HUES6 (cell line): ENCODE measurements around the gene NR3C1.

Experiments used
- H3K27ac ChIP-seq: 2 replicates; pipeline ENCODE4 v1.7.0; 2013; ENCODE audit warnings: low read depth, mild to moderate bottlenecking, low read length, inconsistent platforms
- H3K27me3 ChIP-seq: 2 replicates; pipeline ENCODE4 v1.6.1; 2013; ENCODE audit warnings: low read length; ENCODE audit not compliant: control insufficient read depth, insufficient read depth
- H3K36me3 ChIP-seq: 2 replicates; pipeline ENCODE4 v1.6.1; 2013; ENCODE audit warnings: low read length; ENCODE audit not compliant: control insufficient read depth, insufficient read depth
- H3K4me1 ChIP-seq: 2 replicates; pipeline ENCODE4 v1.6.1; 2013; ENCODE audit warnings: low read length; ENCODE audit not compliant: control insufficient read depth, insufficient read depth
- H3K4me3 ChIP-seq: 2 replicates; pipeline ENCODE4 v1.5.1; 2013; ENCODE audit warnings: low read depth, low read length
- H3K9ac ChIP-seq: one replicate; pipeline ENCODE4 v1.6.1; 2013; ENCODE audit warnings: mild to moderate bottlenecking, low read length
- H3K9me3 ChIP-seq: 2 replicates; pipeline ENCODE4 v1.6.1; 2013; ENCODE audit warnings: low read depth, low read length; ENCODE audit not compliant: control insufficient read depth, insufficient read depth

NR3C1 gene

DNA sequence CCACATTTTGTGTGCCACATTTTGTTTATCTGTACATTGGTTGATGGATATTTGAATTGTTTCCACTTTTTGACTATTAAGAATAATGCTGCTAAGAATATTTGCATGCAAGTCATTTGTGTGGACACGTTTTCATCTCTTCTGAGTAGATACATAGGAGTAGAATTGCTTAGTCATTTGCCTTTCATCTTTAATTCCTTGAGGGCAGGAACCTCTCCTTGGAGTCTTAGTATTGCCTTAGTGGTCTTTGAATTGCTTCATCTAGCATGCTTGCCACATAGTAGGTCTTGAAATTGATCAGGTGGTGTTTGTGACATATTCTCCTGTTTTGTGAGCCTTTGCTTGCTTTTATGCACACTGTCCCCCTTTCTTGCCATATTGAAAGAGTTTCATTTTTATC is 128.5 kb downstream of the NR3C1 start:
- no peaks in the 10 kb centered on the region for H3K27me3 ChIP-seq
- peaks cover 5% of the 10 kb centered on the region for H3K4me1 ChIP-seq
- H3K27ac ChIP-seq = no peak overlapping the region
- no peaks in the 10 kb centered on the region for H3K36me3 ChIP-seq
- H3K9me3 ChIP-seq = no peaks in the 10 kb centered on the region
- no peak overlapping the region for H3K4me3 ChIP-seq
- H3K9ac ChIP-seq = no peak overlapping the region

DNA sequence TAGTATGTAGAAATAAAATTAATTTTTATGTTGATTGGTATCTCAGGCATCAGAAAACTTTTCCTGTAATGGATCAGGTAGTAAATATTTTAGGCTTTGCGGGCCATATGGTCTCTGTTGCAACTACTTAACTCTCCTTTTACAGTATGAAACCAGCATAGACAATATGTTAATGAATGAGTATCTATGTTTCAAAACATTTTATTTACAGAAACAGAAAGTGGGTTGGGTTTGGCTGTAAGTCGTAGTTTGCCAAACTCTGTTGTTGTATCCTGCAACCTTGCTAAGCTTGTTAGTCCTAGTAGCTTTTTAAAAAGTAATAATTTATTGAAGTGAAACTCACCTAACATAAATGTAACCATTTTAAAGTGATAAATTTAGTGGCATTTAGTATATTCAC is 132.1 kb downstream of the NR3C1 start:
- Histone ChIP-seq H3K27me3 (no peaks in the 10 kb centered on the region), H3K36me3 (no peaks in the 10 kb centered on the region), H3K4me3 (no peak overlapping the region), H3K4me1 (no peaks in the 10 kb centered on the region), H3K27ac (no peak overlapping the region), H3K9ac (no peak overlapping the region), H3K9me3 (peaks cover 11% of the 10 kb centered on the region)

DNA sequence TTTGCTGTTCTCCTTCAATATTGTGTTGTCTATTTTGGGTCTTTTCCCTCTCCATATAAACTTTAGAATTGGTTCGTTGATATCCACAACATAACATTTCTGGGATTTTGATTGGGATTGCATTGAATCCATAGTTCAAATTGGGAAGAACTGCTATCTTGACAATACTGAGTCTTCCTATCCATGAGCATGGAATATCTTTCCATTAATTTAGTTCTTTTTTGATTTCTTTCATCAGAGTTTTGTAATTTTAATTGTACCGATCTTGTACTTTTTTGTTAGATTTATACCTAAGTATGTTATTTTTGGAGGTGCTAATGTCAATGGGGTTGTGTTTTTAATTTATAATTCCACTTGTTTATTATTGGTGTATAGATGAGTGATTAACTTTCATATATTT is 135.1 kb downstream of the NR3C1 start:
- peaks cover 18% of the 10 kb centered on the region for H3K9me3 ChIP-seq
- H3K27me3 ChIP-seq = no peaks in the 10 kb centered on the region
- no peaks in the 10 kb centered on the region for H3K4me1 ChIP-seq
- H3K27ac ChIP-seq = no peak overlapping the region
- H3K4me3 ChIP-seq = no peak overlapping the region
- H3K36me3 ChIP-seq = no peaks in the 10 kb centered on the region
- H3K9ac ChIP-seq = no peak overlapping the region

DNA sequence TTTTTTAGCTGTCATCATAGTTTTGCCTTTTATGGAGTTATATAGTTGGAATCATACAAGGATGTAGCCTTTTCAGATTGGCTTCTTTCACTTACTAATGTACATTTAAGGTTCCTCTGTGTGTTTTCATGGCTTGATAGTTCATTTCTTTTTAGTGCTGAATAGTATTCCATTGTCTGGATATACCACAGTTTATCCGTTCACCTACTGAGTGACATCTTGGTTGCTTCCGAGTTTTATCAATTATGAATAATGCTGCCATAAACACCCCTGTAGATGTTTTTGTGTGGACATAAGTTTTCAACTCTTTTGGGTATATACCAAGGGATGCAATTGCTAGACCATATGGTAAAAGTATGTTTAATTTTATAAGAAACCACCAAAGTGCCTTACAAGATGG is 136.3 kb downstream of the NR3C1 start:
- no peaks in the 10 kb centered on the region for H3K36me3 ChIP-seq
- H3K9ac ChIP-seq = no peak overlapping the region
- H3K4me3 ChIP-seq = no peak overlapping the region
- no peaks in the 10 kb centered on the region for H3K27me3 ChIP-seq
- H3K27ac ChIP-seq = no peak overlapping the region
- peaks cover 18% of the 10 kb centered on the region for H3K9me3 ChIP-seq
- no peaks in the 10 kb centered on the region for H3K4me1 ChIP-seq

DNA sequence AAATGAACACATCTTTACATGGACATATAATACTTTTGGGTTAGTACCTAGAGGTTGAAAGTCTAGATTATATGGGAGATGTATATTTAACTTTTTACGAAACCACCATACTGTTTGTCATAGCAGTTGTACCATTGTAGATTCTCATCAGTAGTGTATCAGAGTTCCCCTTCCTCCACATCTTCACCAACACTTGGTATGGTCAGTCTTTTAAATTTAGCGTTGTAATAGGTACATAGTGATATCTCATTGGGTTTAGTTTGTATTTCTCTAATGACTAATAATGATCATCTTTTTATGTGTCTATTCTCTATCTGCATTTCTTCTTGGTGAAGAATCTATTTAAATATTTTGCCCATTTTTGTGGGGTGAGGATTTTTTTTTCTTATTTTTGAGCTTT is 137.5 kb downstream of the NR3C1 start:
- Histone ChIP-seq H3K36me3 (no peaks in the 10 kb centered on the region), H3K27ac (no peak overlapping the region), H3K4me3 (no peak overlapping the region), H3K9me3 (peaks cover 18% of the 10 kb centered on the region), H3K9ac (no peak overlapping the region), H3K4me1 (no peaks in the 10 kb centered on the region), H3K27me3 (no peaks in the 10 kb centered on the region)

DNA sequence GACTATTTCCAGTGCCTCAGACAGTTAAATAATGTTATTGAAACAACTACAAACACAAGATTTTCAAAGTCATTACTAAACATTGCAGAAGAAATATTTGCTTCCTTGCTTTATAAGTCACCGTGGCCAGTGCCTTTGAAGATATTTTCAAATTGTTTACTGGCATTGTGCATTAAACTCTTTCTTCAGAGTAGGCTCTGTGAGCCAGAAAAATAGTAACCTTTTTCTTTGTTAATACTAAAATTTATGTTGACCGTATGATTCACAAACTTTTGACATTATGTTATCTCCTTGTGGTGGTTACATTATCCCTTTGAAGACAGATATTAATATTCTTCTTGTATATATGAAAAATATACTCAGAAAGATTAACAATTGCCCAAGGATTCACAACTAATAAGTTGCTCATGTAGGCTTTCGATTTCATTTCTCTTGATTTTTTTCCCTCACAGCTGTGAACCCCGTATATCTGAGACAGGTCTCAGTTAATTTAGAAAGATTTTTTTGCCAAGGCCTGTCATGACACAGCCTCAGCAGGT is 140.1 kb downstream of the NR3C1 start:
- Histone ChIP-seq H3K4me3 (no peak overlapping the region), H3K36me3 (no peaks in the 10 kb centered on the region), H3K9ac (no peak overlapping the region), H3K27ac (no peak overlapping the region), H3K27me3 (no peaks in the 10 kb centered on the region), H3K4me1 (no peaks in the 10 kb centered on the region), H3K9me3 (peaks cover 18% of the 10 kb centered on the region)

DNA sequence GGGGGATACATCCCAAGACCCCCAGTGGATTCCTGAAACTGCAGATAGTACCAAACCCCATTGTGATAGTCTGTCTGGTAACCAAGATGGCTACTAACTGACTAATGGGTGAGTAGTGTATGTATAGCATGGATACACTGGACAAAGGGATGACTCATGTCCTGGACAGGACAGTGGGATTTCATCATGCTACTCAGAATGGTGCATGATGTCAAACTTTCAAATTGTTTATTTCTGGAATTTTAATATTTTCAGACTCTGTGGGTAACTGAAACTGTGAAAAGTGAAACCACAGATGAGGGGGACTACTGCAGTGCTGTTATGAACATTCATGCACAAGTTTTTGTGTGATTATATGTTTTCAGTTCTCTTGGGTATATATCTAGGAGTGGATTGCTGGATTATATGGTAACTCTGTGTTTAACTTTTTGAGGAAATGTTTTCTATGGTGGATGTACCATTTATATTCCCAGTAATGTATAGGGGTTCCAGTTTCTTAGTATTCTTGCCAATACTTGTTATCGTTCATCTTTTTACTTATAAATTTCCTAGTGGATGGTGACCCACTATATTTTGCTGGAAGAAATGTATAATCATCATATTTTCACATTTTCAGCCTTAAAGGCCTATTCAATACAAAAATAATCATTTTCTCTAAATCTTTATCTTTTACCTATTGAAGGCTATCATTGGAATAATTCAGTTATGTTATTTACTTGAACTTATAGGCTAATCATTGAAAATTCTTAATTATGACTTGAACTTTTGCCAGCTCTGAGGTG is 140.9 kb downstream of the NR3C1 start:
- no peaks in the 10 kb centered on the region for H3K4me1 ChIP-seq
- no peak overlapping the region for H3K4me3 ChIP-seq
- H3K27me3 ChIP-seq = no peaks in the 10 kb centered on the region
- H3K9ac ChIP-seq = no peak overlapping the region
- H3K9me3 ChIP-seq = peaks cover 16% of the 10 kb centered on the region
- no peaks in the 10 kb centered on the region for H3K36me3 ChIP-seq
- H3K27ac ChIP-seq = no peak overlapping the region

DNA sequence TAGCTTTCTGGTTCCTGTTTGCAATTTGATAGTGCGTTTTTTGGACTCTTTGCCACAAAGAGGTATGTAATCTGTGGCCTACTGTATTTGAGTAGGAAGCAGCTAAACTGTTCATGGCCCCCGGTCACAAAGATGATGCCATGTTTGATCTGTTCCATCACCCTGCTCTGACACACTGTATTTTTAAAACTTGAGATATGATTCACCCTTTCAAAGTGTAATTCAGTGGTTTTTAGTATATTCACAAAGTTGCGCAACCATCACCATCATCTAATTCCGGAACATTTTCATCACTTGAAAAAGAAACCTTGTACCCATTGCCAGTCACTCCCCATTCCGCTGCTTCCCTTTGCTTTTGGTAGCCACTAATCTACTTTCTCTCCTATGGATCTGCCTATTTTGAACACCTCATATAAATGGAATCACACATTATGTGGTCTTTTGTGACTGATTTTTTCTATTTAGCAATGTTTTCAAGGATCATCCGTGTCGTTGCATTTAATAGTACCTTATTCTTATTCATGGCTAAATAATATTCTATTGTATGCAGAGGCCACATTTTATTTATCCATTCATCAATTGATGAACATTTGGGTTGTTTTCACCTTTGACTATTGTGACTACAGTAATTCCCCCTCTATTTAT is 141.6 kb downstream of the NR3C1 start:
- H3K9ac ChIP-seq = no peak overlapping the region
- no peaks in the 10 kb centered on the region for H3K4me1 ChIP-seq
- peaks cover 9% of the 10 kb centered on the region; the same call in 1 of the 2 replicates for H3K9me3 ChIP-seq
- no peak overlapping the region for H3K27ac ChIP-seq
- H3K27me3 ChIP-seq = no peaks in the 10 kb centered on the region
- no peak overlapping the region for H3K4me3 ChIP-seq
- H3K36me3 ChIP-seq = no peaks in the 10 kb centered on the region

DNA sequence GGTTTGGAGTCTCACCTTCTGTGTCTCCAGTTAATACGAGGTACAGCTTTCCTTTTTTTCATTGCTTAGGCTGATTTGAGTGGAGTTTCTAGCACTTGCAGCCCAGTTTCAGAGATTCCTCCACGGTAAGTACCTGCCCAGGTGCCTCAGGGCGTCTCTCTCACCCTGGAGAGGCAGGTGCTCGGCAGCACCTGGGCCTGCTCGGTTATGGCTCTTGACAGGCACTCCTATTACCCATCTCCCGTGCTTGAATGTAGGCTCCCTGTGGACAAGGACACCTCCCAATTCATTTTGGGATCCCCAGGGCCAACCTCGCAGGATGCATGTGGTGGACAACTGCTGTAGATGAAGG is 144.3 kb downstream of the NR3C1 start:
- Histone ChIP-seq H3K36me3 (no peaks in the 10 kb centered on the region), H3K9ac (no peak overlapping the region), H3K4me3 (no peak overlapping the region), H3K27ac (no peak overlapping the region), H3K9me3 (no peaks in the 10 kb centered on the region), H3K4me1 (no peaks in the 10 kb centered on the region), H3K27me3 (no peaks in the 10 kb centered on the region)

DNA sequence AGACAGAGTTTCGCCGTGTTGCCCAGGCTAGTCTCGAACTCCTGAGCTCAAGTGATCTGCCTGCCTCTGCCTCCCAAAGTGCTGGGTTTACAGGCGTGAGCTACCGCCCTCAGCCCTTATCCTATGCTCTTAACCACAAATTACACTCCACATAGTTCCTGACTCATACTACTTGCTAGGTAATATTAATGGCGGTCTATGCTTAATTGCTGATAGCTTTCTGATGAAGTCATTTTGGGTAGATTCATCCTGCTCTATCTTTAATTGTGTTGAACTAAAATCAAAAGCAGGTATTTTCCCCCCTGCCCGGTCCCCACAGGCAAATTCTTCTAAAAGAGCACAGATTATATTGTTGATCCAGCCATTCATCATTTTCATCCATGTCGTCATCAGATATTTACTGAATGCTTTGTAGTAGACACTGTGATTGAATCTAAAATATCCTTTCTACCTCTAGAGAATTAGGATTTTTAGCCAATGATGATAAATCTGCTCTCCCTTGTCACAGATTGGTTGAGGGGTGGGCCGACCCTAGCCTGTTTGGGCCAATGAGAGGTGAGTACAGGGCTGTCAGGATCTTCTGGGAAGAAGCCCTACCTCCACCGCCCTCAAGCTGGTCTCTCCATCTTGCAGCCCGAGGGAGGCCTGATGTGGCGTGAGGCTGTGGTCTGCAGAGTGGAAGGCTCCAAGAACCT is 144.8 kb downstream of the NR3C1 start:
- H3K27ac ChIP-seq = no peak overlapping the region
- no peaks in the 10 kb centered on the region for H3K9me3 ChIP-seq
- H3K9ac ChIP-seq = no peak overlapping the region
- no peaks in the 10 kb centered on the region for H3K36me3 ChIP-seq
- H3K27me3 ChIP-seq = no peaks in the 10 kb centered on the region
- H3K4me3 ChIP-seq = no peak overlapping the region
- no peaks in the 10 kb centered on the region for H3K4me1 ChIP-seq

DNA sequence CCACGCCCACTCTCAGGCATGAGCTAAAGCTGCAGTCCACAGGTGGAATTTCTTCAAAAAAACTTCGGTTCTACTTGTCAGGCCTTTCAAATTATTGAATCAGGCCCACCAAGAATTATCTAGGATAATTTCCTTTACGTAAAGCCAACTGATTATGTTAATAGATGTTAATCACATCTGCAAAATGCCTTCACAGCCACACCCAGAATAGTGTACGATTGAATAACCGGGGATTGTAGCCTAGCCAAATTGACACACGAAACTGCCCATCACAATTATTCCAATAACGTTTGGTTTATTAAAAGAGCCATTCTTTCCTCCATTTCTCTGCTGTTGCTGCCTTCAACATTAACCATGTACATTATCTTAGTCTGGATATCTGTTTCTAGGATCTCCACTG is 148.7 kb downstream of the NR3C1 start:
- Histone ChIP-seq H3K27me3 (no peaks in the 10 kb centered on the region), H3K36me3 (no peaks in the 10 kb centered on the region), H3K4me1 (no peaks in the 10 kb centered on the region), H3K27ac (no peak overlapping the region), H3K9ac (no peak overlapping the region), H3K4me3 (no peak overlapping the region), H3K9me3 (no peaks in the 10 kb centered on the region)
